Measurements from ENCODE around the gene TSPOAP1. TPM values are rescaled to one million over a fixed set of nuclear protein-coding genes. Genes with fewer than 3 reads are reported as not detected.

The TSPOAP1 gene
- total RNA-seq, 1 donor from 2014 or later, result 3.5 TPM

GRCh38 chr17:58273453-58274104, 55.0 kb downstream of the TSPOAP1 start:
- no peak for TF ChIP-seq CTCF (conservative IDR thresholded peaks at IDR 0.05; ENCODE audit: low read depth, low read length)
- no peak for DNase-seq (ENCODE audit: low read depth)
- H3K4me3 ChIP-seq (ENCODE audit: low read depth, low read length), result no peak overlapping the region

- no peak overlapping the region for H3K4me3 ChIP-seq (ENCODE audit: low read depth, low read length)
- DNase-seq (ENCODE audit: low read depth), result no peak
- TF ChIP-seq CTCF (conservative IDR thresholded peaks at IDR 0.05; ENCODE audit: low read depth, low read length), result no peak
These were observed 56.0 kb downstream of the TSPOAP1 start for GRCh38 chr17:58272367-58273280.

GRCh38 chr17:58271216-58271931, 57.2 kb downstream of the TSPOAP1 start:
- H3K4me3 ChIP-seq (ENCODE audit: low read depth, low read length), result no peak overlapping the region
- no peak for TF ChIP-seq CTCF (conservative IDR thresholded peaks at IDR 0.05; ENCODE audit: low read depth, low read length)
- DNase-seq (ENCODE audit: low read depth), result no peak

GRCh38 chr17:58270476-58271215, 57.9 kb downstream of the TSPOAP1 start:
- peak; percentile 24 for TF ChIP-seq CTCF (conservative IDR thresholded peaks at IDR 0.05; ENCODE audit: low read depth, low read length)
- no peak overlapping the region for H3K4me3 ChIP-seq (ENCODE audit: low read depth, low read length)
- DNase-seq (ENCODE audit: low read depth), result no peak

- TF ChIP-seq CTCF (conservative IDR thresholded peaks at IDR 0.05; ENCODE audit: low read depth, low read length), result no peak
- no peak for DNase-seq (ENCODE audit: low read depth)
- no peak overlapping the region for H3K4me3 ChIP-seq (ENCODE audit: low read depth, low read length)
These were observed 58.9 kb downstream of the TSPOAP1 start for GRCh38 chr17:58269557-58270291.

All from epithelial cell of proximal tubule (primary cell).